ENCODE measurements around the gene DBH.

DNA sequence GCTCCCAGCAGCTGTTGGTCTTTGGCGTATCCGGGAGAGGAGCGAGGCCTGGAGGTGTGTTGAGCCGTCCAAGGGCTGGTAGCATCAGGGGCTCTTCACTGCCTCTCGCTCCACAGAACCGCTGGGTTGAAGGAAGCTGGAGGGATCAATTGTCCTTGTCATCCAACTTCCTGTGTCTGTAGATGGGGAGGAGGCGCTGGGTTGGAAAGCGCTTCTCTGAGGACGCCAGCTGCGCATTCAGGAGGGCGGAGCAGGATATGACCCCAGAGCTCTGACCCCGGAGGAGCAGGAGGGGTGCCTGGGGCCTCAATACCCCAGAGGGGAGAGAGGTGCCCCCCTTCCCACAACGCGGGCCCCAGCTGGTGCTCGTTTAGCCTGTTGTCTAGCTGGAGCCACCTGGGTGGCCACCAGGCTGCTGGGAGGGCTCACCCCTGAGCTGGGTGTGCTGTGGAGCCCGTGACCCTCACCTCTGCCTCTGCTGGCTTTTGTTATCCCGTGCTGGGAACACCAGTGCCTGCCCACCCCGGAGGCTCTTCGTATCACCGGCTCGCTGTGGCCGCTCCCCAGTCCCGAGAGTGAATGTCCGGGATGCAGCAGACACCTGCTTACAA, 2.0 kb upstream of the DBH start:
- TF ChIP-seq CTCF (IDR thresholded peaks at IDR 0.05 in 2 of 3, conservative IDR thresholded peaks at IDR 0.05 in 1 of 3; ENCODE audit: control insufficient read depth in 2 of 3, extremely low read depth in 1 of 3, insufficient read depth in 1 of 3, low read depth in 3 of 3, low read length in 3 of 3) (no peak), TAF1 (IDR thresholded peaks at IDR 0.05; ENCODE audit: borderline replicate concordance, low read depth, low read length) (no peak), BHLHE40 (IDR thresholded peaks at IDR 0.05; ENCODE audit: borderline replicate concordance in 1 of 2, low read depth in 2 of 2, low read length in 1 of 2) (no peak), RAD21 (IDR thresholded peaks at IDR 0.05; ENCODE audit: insufficient read depth, low read depth, low read length) (no peak)
